ENCODE results near the gene ZNF773.
"Not testable (repeated sequence)": the region's sequence is repeated elsewhere in the genome, so short reads cannot be mapped to it uniquely, and the experiment has no call there.

ZNF773 gene

GRCh38 chr19:57499680-57500395 lies at the start of gene ZNF773:
Gene ZNF773 (plus strand): TSS chr19:57499938. CDS start chr19:57500081, 143 bp downstream.
- DNase-seq, result peak; percentile 91

- DNase-seq, result no peak
Measured at GRCh38 chr19:57452307-57452706, 47.4 kb upstream of the ZNF773 start.

GRCh38 chr19:57465680-57466381 lies 33.9 kb upstream of the ZNF773 start:
- no peak for DNase-seq

- no peak for DNase-seq
Measured at GRCh38 chr19:57466489-57466888, 33.2 kb upstream of the ZNF773 start.

GRCh38 chr19:57473646-57474045 lies 26.1 kb upstream of the ZNF773 start:
- no peak for DNase-seq

- DNase-seq, result peak; percentile 97
Measured at GRCh38 chr19:57477191-57478008, 22.3 kb upstream of the ZNF773 start, which contains the start of gene ZNF772. Gene ZNF772 (minus strand): TSS chr19:57477566. CDS start chr19:57477309, 257 bp downstream.

- peak; percentile 71 for DNase-seq
Measured at GRCh38 chr19:57487477-57488298, 12.1 kb upstream of the ZNF773 start, which contains the start of gene ZNF419. Gene ZNF419 (plus strand): TSS chr19:57487750. CDS start chr19:57487951, 201 bp downstream.

- DNase-seq, result not testable (repeated sequence)
Measured at GRCh38 chr19:57488299-57488644, 11.5 kb upstream of the ZNF773 start.

GRCh38 chr19:57499332-57499679 lies 432 bp upstream of the ZNF773 start:
- DNase-seq, result not testable (repeated sequence)

- DNase-seq, result not testable (repeated sequence)
Measured at GRCh38 chr19:57500400-57500799, 662 bp downstream of the ZNF773 start.

- DNase-seq, result no peak
Measured at GRCh38 chr19:57506163-57506562, 6.4 kb downstream of the ZNF773 start.

GRCh38 chr19:57511484-57511883 lies 11.7 kb downstream of the ZNF773 start:
- DNase-seq, result no peak

GRCh38 chr19:57512845-57513244 lies 13.1 kb downstream of the ZNF773 start:
- no peak for DNase-seq

- no peak for DNase-seq
Measured at GRCh38 chr19:57515255-57515654, 15.5 kb downstream of the ZNF773 start.

GRCh38 chr19:57518021-57518420 lies 18.3 kb downstream of the ZNF773 start:
- not testable (repeated sequence) for DNase-seq

GRCh38 chr19:57527136-57527881 lies 27.6 kb downstream of the ZNF773 start, which contains the start of gene ZNF549:
Gene ZNF549 (plus strand): TSS chr19:57527356. CDS start chr19:57527574, 218 bp downstream.
- peak; percentile 89 for DNase-seq

- DNase-seq, result no peak
Measured at GRCh38 chr19:57537953-57538547, 38.3 kb downstream of the ZNF773 start.

- DNase-seq, result no peak
Measured at GRCh38 chr19:57546513-57546912, 46.8 kb downstream of the ZNF773 start.

GRCh38 chr19:57552432-57552831 lies 52.7 kb downstream of the ZNF773 start:
- DNase-seq, result no peak

- no peak for DNase-seq
Measured at GRCh38 chr19:57557659-57558058, 57.9 kb downstream of the ZNF773 start.
